Putamen (tissue), 1 donor: Measurements from ENCODE around the gene SAMD4B.
"Not testable (repeated sequence)": the region's sequence is repeated elsewhere in the genome, so short reads cannot be mapped to it uniquely, and the experiment has no call there.

Experiments
- DNase-seq: peaks from one replicate; pipeline ENCODE4 v3.0.0-alpha.2; 2016; ENCODE audit warnings: low spot score

The SAMD4B gene

GRCh38 chr19:39370735-39371134 is 28.5 kb downstream of the SAMD4B start:
- DNase-seq, result no peak

GRCh38 chr19:39372047-39372802 is 30.0 kb downstream of the SAMD4B start:
- peak; percentile 75 for DNase-seq

- DNase-seq, result no peak
These were observed 30.7 kb downstream of the SAMD4B start for GRCh38 chr19:39372941-39373340.

GRCh38 chr19:39375929-39376328 is 33.7 kb downstream of the SAMD4B start:
- no peak for DNase-seq

GRCh38 chr19:39377373-39378362 is 35.4 kb downstream of the SAMD4B start:
- DNase-seq, result no peak

- not testable (repeated sequence) for DNase-seq
These were observed 37.1 kb downstream of the SAMD4B start for GRCh38 chr19:39379366-39379765.

GRCh38 chr19:39379865-39380396 is 37.7 kb downstream of the SAMD4B start:
- no peak for DNase-seq

- DNase-seq, result no peak
These were observed 38.6 kb downstream of the SAMD4B start for GRCh38 chr19:39380521-39381502.

GRCh38 chr19:39381910-39382611 is 39.8 kb downstream of the SAMD4B start:
- no peak for DNase-seq

GRCh38 chr19:39382991-39383828 is 41.0 kb downstream of the SAMD4B start:
- DNase-seq, result no peak

GRCh38 chr19:39384839-39385568 is 42.8 kb downstream of the SAMD4B start:
- no peak for DNase-seq

GRCh38 chr19:39385629-39386411 is 43.6 kb downstream of the SAMD4B start:
- DNase-seq, result no peak

- no peak for DNase-seq
These were observed 44.3 kb downstream of the SAMD4B start for GRCh38 chr19:39386557-39386956.

- no peak for DNase-seq
These were observed 46.4 kb downstream of the SAMD4B start for GRCh38 chr19:39388657-39389056.

- no peak for DNase-seq
These were observed 47.6 kb downstream of the SAMD4B start for GRCh38 chr19:39389631-39390414.

GRCh38 chr19:39390451-39390750 is 48.2 kb downstream of the SAMD4B start:
- peak; percentile 78 for DNase-seq

GRCh38 chr19:39390751-39391437 is 48.7 kb downstream of the SAMD4B start, which contains the start of the genes MED29 and PAF1:
MED29 (plus strand) TSS chr19:39391378; CDS start chr19:39391423, 45 bp downstream.
PAF1 (minus strand) TSS chr19:39391106; CDS start chr19:39390864, 242 bp downstream.
- DNase-seq, result peak; percentile 100
